SK-N-SH (cell line): ENCODE results near the gene ATP2B2. TPM values are rescaled to one million over a fixed set of nuclear protein-coding genes. Genes with fewer than 3 reads are reported as not detected.

Experiments
- CTCF ChIA-PET: fragments of 300-600, 350-600 bp; formaldehyde crosslinking; extraction: SDS; loops from one replicate; lab custom pipeline; 2021; lab: Yijun Ruan, JAX
- POLR2A ChIA-PET: fragments of 350-600 bp; sonication (Branson Sonifier 250); formaldehyde crosslinking; extraction: SDS; loops from one replicate; lab custom pipeline; 2020; ENCODE audit warnings: antibody characterized with exemption, inconsistent platforms; lab: Yijun Ruan, JAX
- DNase-seq: peaks from one replicate; pipeline ENCODE4 v3.0.0; 2012
- H2AFZ ChIP-seq: fragments of 200-600 bp; sonication (generic); 2 replicates; pipeline ENCODE4 v1.8.1; 2016; ENCODE audit warnings: antibody characterized with exemption, mild to moderate bottlenecking, low read depth
- H3F3A ChIP-seq: fragments of 200-600 bp; sonication (generic); replicated peaks from 2 replicates; pipeline ENCODE3; 2016; ENCODE audit warnings: antibody characterized with exemption, mild to moderate bottlenecking; ENCODE audit not compliant: insufficient read depth
- H3K27ac ChIP-seq, 2 experiments: fragments of 200-500 bp in 1 of 2; fragments of 200-600 bp in 1 of 2; sonication (Bioruptor generic) in 1 of 2; sonication (generic), shearing (Covaris generic) in 1 of 2; 2 replicates each; pipeline versions ENCODE4 v1.5.1 to v1.6.1; 2014 to 2016; ENCODE audit warnings: low read depth in 2 of 2, inconsistent platforms in 1 of 2, low read length in 1 of 2, mild to moderate bottlenecking in 1 of 2, mixed read lengths in 1 of 2
- H3K27me3 ChIP-seq: fragments of 200-600 bp; sonication (generic), shearing (Covaris generic); 2 replicates; pipeline ENCODE4 v1.6.1; 2016; ENCODE audit warnings: mixed run types; ENCODE audit not compliant: insufficient read depth
- H3K36me3 ChIP-seq, 2 experiments: fragments of 200-500 bp in 1 of 2; fragments of 200-600 bp in 1 of 2; sonication (Bioruptor generic) in 1 of 2; sonication (generic) in 1 of 2; replicated peaks in 1 of 2; 2 replicates each; pipeline versions ENCODE3 to v1.5.1; 2014 to 2016; ENCODE audit warnings: low read length in 1 of 2, mild to moderate bottlenecking in 1 of 2; ENCODE audit not compliant: insufficient read depth in 2 of 2, control insufficient read depth in 1 of 2
- H3K4me1 ChIP-seq, 2 experiments: fragments of 200-500 bp in 1 of 2; fragments of 200-600 bp in 1 of 2; sonication (Bioruptor generic) in 1 of 2; sonication (generic), shearing (Covaris generic) in 1 of 2; 2 replicates each; pipeline versions ENCODE4 v1.5.1 to v1.6.1; 2014 to 2016; ENCODE audit warnings: low read depth in 1 of 2, low read length in 1 of 2, mixed run types in 1 of 2; ENCODE audit not compliant: insufficient read depth in 2 of 2, control insufficient read depth in 1 of 2
- H3K4me2 ChIP-seq: fragments of 200-600 bp; sonication (generic), shearing (Covaris generic); 2 replicates; pipeline ENCODE4 v1.6.1; 2017; ENCODE audit warnings: mixed run types
- H3K4me3 ChIP-seq, 2 experiments: fragments of 200-500 bp in 1 of 2; fragments of 200-600 bp in 1 of 2; sonication (Bioruptor generic) in 1 of 2; sonication (generic), shearing (Covaris generic) in 1 of 2; 2 replicates each; pipeline versions ENCODE4 v1.5.1 to v1.8.1; 2014 to 2016; ENCODE audit warnings: low read depth in 2 of 2, inconsistent platforms in 1 of 2, low read length in 1 of 2, mild to moderate bottlenecking in 1 of 2, mixed read lengths in 1 of 2, moderate library complexity in 1 of 2
- H3K79me2 ChIP-seq: fragments of 200-600 bp; sonication (generic); 2 replicates; pipeline ENCODE4 v1.8.1; 2017; ENCODE audit warnings: mild to moderate bottlenecking; ENCODE audit not compliant: insufficient read depth
- H3K9ac ChIP-seq: fragments of 200-600 bp; sonication (generic); 2 replicates; pipeline ENCODE4 v1.6.1; 2017; ENCODE audit warnings: mixed run types
- H3K9me2 ChIP-seq: fragments of 200-600 bp; sonication (generic); 2 replicates; pipeline ENCODE4 v1.6.1; 2017; ENCODE audit warnings: mixed run types
- H3K9me3 ChIP-seq: fragments of 200-600 bp; sonication (generic); 2 replicates; pipeline ENCODE4 v1.6.1; 2017; ENCODE audit warnings: mixed run types, mild to moderate bottlenecking, moderate library complexity
- H4K20me1 ChIP-seq: fragments of 200-600 bp; sonication (generic); 2 replicates; pipeline ENCODE4 v1.6.1; 2017; ENCODE audit warnings: mild to moderate bottlenecking, mixed run types; ENCODE audit not compliant: insufficient read depth
- EZH2phosphoT487 ChIP-seq: fragments of 200-600 bp; sonication (generic); IDR thresholded peaks from 2 replicates; pipeline ENCODE4 v1.6.1; 2017; ENCODE audit warnings: low read depth, mixed run types, mild to moderate bottlenecking, antibody characterized with exemption, moderate library complexity, borderline replicate concordance
- FOXM1 ChIP-seq: IDR thresholded peaks from 2 replicates; pipeline ENCODE4 v1.4.0; 2012; ENCODE audit warnings: low read depth, mild to moderate bottlenecking
- JUND ChIP-seq: IDR thresholded peaks from 2 replicates; pipeline ENCODE4 v1.4.0; 2012
- NFIC ChIP-seq: IDR thresholded peaks from 2 replicates; pipeline ENCODE4 v1.4.0; 2012; ENCODE audit warnings: borderline replicate concordance
- REST ChIP-seq: IDR thresholded peaks from 2 replicates; pipeline ENCODE4 v1.6.1; 2012; ENCODE audit warnings: mild to moderate bottlenecking, low read depth, low read length, moderate library complexity
- SMC3 ChIP-seq: IDR thresholded peaks from 2 replicates; pipeline ENCODE4 v1.6.1; 2012; ENCODE audit warnings: low read depth, low read length, improper control_type of control experiment
- TAF1 ChIP-seq: IDR thresholded peaks from 2 replicates; pipeline ENCODE4 v1.6.1; 2012; ENCODE audit warnings: low read depth, mild to moderate bottlenecking, low read length, moderate library complexity, borderline replicate concordance
- TCF12 ChIP-seq: IDR thresholded peaks from 2 replicates; pipeline ENCODE4 v1.4.0; 2012
- TEAD4 ChIP-seq: IDR thresholded peaks from 2 replicates; pipeline ENCODE4 v1.4.0; 2012; ENCODE audit warnings: mild to moderate bottlenecking, borderline replicate concordance; ENCODE audit not compliant: insufficient read depth
- USF1 ChIP-seq: IDR thresholded peaks from 2 replicates; pipeline ENCODE4 v1.4.0; 2012; ENCODE audit warnings: low read depth, borderline replicate concordance
- ZBTB33 ChIP-seq: IDR thresholded peaks from 2 replicates; pipeline ENCODE4 v1.4.0; 2012; ENCODE audit warnings: low read depth, borderline replicate concordance
- WGBS: methylation state at CpG from one replicate; pipeline ENCODE4 v1.1.6; 2017; ENCODE audit warnings: low lambda C conversion rate; 5-methylcytosine and 5-hydroxymethylcytosine counted together
- polyA plus RNA-seq, 3 experiments: library from polyadenylated mRNA; depleted of rRNA; stranded (reverse); fragments of >200 nt; gene quantifications; 2 replicates each; pipeline ENCODE4 v1.2.3, GENCODE V29; 2012
- TF ChIP-seq, protein P1 (sequence below): fragments of 150-350 bp; IDR thresholded peaks from 2 replicates; pipeline ENCODE4 v1.6.1; 2017; ENCODE audit warnings: antibody characterized with exemption, low read length, low read depth, borderline replicate concordance
- TF ChIP-seq, protein P2 (sequence below): IDR thresholded peaks from 2 replicates; pipeline ENCODE4 v1.4.0; 2012; ENCODE audit warnings: low read depth

ATP2B2 gene
- polyA plus RNA-seq, 1 of the 3 experiments (the other 2 are of a cell fraction) = 0.15 TPM

GRCh38 chr3:10328460-10329071 lies 176.8 kb downstream of the ATP2B2 start:
- Histone ChIP-seq H3K9ac (no peak overlapping the region), H3K9me3 (no peaks in the 10 kb centered on the region), H2AFZ (no peak overlapping the region), H3K4me1 (no peaks in the 10 kb centered on the region), H3K4me2 (no peak overlapping the region), H3K27ac (no peak overlapping the region), H3K27me3 (peaks cover 50% of the 10 kb centered on the region; the same call in 1 of the 2 replicates), H3K9me2 (no peaks in the 10 kb centered on the region), H3K79me2 (no peaks in the 10 kb centered on the region), H4K20me1 (no peaks in the 10 kb centered on the region), H3K4me3 (no peak overlapping the region), H3F3A (no peaks in the 10 kb centered on the region), H3K36me3 (no peaks in the 10 kb centered on the region)
- no peak for DNase-seq
- POLR2A ChIA-PET = no interaction called here
- 70% methylated on average over 23 of the region's 31 CpGs for WGBS
- no peak for TF ChIP-seq SMC3
- TF ChIP-seq TCF12 = no peak
- no peak for TF ChIP-seq NFIC
- no peak for TF ChIP-seq FOXM1
- CTCF ChIA-PET = interaction anchor here (1.7 to 4.2 kb wide), 3 partner anchors 15 to 410 kb away, joined by 7 to 16 read pairs (median 16); no protein-coding TSS in a partner anchor

DNA sequence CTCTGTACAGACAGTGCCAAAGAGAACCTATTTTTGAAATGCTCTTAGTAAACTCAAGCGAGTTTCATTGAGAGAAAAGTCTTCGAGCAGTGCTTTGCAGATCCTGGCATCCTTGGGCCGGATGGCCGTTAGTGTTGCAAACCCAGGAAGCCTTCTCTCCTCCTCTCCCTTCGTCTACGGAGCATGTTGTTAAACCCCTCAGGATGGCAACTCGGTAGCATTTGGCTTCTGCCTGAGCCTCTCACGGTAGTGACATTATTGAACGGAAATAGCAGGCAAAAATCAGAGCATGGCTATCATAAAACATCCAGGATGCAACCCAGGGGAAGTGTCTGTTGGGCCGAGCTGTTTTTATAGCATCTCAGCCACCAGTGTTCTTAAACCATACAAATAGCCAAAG lies 177.8 kb downstream of the ATP2B2 start:
- Histone ChIP-seq H3F3A (no peaks in the 10 kb centered on the region), H3K4me2 (no peak overlapping the region), H3K27ac (no peak overlapping the region), H3K4me3 (no peak overlapping the region), H3K9ac (no peak overlapping the region), H3K9me2 (no peaks in the 10 kb centered on the region), H3K36me3 (no peaks in the 10 kb centered on the region), H3K79me2 (no peaks in the 10 kb centered on the region), H3K4me1 (no peaks in the 10 kb centered on the region), H2AFZ (no peak overlapping the region), H3K27me3 (peaks cover 46% of the 10 kb centered on the region; the same call in 1 of the 2 replicates), H4K20me1 (no peaks in the 10 kb centered on the region), H3K9me3 (no peaks in the 10 kb centered on the region)
- DNase-seq = no peak
- TF ChIP-seq, protein P1, sequence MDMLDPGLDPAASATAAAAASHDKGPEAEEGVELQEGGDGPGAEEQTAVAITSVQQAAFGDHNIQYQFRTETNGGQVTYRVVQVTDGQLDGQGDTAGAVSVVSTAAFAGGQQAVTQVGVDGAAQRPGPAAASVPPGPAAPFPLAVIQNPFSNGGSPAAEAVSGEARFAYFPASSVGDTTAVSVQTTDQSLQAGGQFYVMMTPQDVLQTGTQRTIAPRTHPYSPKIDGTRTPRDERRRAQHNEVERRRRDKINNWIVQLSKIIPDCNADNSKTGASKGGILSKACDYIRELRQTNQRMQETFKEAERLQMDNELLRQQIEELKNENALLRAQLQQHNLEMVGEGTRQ = no peak
- no peak for TF ChIP-seq TEAD4
- TF ChIP-seq USF1 = no peak
- no peak for TF ChIP-seq TCF12
- TF ChIP-seq EZH2phosphoT487 = no peak
- TF ChIP-seq TAF1 = no peak
- TF ChIP-seq, protein P2, sequence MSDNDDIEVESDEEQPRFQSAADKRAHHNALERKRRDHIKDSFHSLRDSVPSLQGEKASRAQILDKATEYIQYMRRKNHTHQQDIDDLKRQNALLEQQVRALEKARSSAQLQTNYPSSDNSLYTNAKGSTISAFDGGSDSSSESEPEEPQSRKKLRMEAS = no peak
- no peak for TF ChIP-seq JUND
- TF ChIP-seq REST = no peak
- TF ChIP-seq ZBTB33 = no peak
- WGBS = 44% methylated on average over 9 of the region's 10 CpGs
- ChIA-PET POLR2A (no interaction called here), CTCF (interaction anchor here (1.7 kb wide), 1 partner anchor 17 kb away, joined by 7 read pairs; no protein-coding TSS in a partner anchor)
